Measurements from ENCODE around the gene PTRHD1. TPM values are rescaled to one million over a fixed set of nuclear protein-coding genes. Genes with fewer than 3 reads are reported as not detected.

Gene PTRHD1
- total and polyA plus RNA-seq, 10 of the 15 experiments (the other 5 are each of a cell fraction or from before 2014, with no cell fraction given): 15.9 to 64.2 (median 45.0) TPM

DNA sequence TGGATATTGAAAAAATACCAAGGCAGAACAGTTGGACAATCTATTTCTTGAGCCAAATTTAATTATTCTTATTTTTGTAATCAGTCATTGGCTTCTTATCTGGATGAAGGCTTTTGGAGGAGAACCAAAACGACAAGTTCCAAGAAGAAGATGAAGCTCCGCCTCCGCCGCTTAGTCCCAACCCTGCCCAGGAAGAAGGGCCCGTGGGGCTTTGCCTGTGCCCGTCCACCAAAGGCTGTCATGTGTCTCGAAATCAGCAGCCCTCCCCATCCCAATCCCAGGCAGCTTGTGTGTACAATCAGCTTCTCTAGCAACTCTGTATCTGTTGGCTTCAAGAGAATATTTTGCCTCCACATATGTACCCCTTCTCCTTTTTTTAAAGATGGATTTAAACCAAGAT lies 24.6 kb downstream of the PTRHD1 start:
- no peaks in the 10 kb centered on the region for H4K20me1 ChIP-seq (ENCODE audit: control insufficient read depth, insufficient read depth)
- ChIA-PET POLR2A (interaction anchor here (0.6 kb wide), 1 partner anchor 434 kb away, joined by 3 read pairs; no protein-coding TSS in a partner anchor), RAD21 (ENCODE audit: unreplicated experiment) (interaction anchor here (0.6 kb wide), 1 partner anchor 361 kb away, joined by 5 read pairs; no protein-coding TSS in a partner anchor), SMC1A (ENCODE audit: uncharacterized antibody, unreplicated experiment) (no interaction called here), CTCF (interaction anchor here (0.9 to 2.2 kb wide), 4 partner anchors 11 to 360 kb away, joined by 3 to 6 read pairs (median 3); partner anchors contain the start of genes CENPO and PTRHD1)
- no peak overlapping the region for H2AFZ ChIP-seq (ENCODE audit: control insufficient read depth, low read depth, low read length)
- no peak overlapping the region for H3K9ac ChIP-seq (ENCODE audit: control insufficient read depth, insufficient read depth, low read length)
- no peaks in the 10 kb centered on the region for H3K27me3 ChIP-seq (replicated peaks in 1 of 2; ENCODE audit: control insufficient read depth in 2 of 2, insufficient read depth in 2 of 2, low read length in 1 of 2)
- H3K4me3 ChIP-seq: no peak overlapping the region
- 0 out of 2 replicates have a peak, but pooled peaks cover 6% of the 10 kb centered on the region for H3K4me1 ChIP-seq (ENCODE audit: control insufficient read depth, insufficient read depth, low read length)
- FAIRE-seq: no peak
- 96% methylated on average over 7 of the region's 7 CpGs for WGBS (ENCODE audit: insufficient coverage, insufficient replicate concordance, low lambda C conversion rate, missing lambda C conversion rate)
- H3K79me2 ChIP-seq (ENCODE audit: control insufficient read depth, insufficient read depth, low read length): no peaks in the 10 kb centered on the region
- no TSS peak for BruUV-seq (replicated peaks)
- H3K36me3 ChIP-seq (ENCODE audit: control insufficient read depth in 2 of 2, insufficient read depth in 2 of 2, low read length in 1 of 2): peaks cover 2 to 8% of the 10 kb centered on the region in 2 experiments; a peak in 2 of 4 replicates
- no peak for DNase-seq (ENCODE audit: low read depth, low spot score)
- in situ Hi-C loops (cut with MboI) (no loop called here), intact Hi-C loops (cut with micrococcal nuclease; ENCODE audit: unreplicated experiment) (no loop called here)
- ATAC-seq: no peak
- TF ChIP-seq BRCA1 (IDR thresholded peaks at IDR 0.05; ENCODE audit: low read depth, low read length): no peak
- no peak for TF ChIP-seq POLR2A (IDR thresholded peaks at IDR 0.05; ENCODE audit: low read depth, low read length)
- TF ChIP-seq, protein P1, sequence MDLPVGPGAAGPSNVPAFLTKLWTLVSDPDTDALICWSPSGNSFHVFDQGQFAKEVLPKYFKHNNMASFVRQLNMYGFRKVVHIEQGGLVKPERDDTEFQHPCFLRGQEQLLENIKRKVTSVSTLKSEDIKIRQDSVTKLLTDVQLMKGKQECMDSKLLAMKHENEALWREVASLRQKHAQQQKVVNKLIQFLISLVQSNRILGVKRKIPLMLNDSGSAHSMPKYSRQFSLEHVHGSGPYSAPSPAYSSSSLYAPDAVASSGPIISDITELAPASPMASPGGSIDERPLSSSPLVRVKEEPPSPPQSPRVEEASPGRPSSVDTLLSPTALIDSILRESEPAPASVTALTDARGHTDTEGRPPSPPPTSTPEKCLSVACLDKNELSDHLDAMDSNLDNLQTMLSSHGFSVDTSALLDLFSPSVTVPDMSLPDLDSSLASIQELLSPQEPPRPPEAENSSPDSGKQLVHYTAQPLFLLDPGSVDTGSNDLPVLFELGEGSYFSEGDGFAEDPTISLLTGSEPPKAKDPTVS (IDR thresholded peaks at IDR 0.05; ENCODE audit: low read depth, low read length): no peak
- TF ChIP-seq, protein P2, sequence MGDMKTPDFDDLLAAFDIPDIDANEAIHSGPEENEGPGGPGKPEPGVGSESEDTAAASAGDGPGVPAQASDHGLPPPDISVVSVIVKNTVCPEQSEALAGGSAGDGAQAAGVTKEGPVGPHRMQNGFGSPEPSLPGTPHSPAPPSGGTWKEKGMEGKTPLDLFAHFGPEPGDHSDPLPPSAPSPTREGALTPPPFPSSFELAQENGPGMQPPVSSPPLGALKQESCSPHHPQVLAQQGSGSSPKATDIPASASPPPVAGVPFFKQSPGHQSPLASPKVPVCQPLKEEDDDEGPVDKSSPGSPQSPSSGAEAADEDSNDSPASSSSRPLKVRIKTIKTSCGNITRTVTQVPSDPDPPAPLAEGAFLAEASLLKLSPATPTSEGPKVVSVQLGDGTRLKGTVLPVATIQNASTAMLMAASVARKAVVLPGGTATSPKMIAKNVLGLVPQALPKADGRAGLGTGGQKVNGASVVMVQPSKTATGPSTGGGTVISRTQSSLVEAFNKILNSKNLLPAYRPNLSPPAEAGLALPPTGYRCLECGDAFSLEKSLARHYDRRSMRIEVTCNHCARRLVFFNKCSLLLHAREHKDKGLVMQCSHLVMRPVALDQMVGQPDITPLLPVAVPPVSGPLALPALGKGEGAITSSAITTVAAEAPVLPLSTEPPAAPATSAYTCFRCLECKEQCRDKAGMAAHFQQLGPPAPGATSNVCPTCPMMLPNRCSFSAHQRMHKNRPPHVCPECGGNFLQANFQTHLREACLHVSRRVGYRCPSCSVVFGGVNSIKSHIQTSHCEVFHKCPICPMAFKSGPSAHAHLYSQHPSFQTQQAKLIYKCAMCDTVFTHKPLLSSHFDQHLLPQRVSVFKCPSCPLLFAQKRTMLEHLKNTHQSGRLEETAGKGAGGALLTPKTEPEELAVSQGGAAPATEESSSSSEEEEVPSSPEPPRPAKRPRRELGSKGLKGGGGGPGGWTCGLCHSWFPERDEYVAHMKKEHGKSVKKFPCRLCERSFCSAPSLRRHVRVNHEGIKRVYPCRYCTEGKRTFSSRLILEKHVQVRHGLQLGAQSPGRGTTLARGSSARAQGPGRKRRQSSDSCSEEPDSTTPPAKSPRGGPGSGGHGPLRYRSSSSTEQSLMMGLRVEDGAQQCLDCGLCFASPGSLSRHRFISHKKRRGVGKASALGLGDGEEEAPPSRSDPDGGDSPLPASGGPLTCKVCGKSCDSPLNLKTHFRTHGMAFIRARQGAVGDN (IDR thresholded peaks at IDR 0.05): no peak
- no peak for TF ChIP-seq HCFC1 (IDR thresholded peaks at IDR 0.05; ENCODE audit: low read length)
- TF ChIP-seq RAD21 (IDR thresholded peaks at IDR 0.05; ENCODE audit: insufficient read depth, low read depth, low read length): no peak
- TF ChIP-seq, protein P3, sequence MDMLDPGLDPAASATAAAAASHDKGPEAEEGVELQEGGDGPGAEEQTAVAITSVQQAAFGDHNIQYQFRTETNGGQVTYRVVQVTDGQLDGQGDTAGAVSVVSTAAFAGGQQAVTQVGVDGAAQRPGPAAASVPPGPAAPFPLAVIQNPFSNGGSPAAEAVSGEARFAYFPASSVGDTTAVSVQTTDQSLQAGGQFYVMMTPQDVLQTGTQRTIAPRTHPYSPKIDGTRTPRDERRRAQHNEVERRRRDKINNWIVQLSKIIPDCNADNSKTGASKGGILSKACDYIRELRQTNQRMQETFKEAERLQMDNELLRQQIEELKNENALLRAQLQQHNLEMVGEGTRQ (IDR thresholded peaks at IDR 0.05; ENCODE audit: borderline replicate concordance, low read depth, low read length): no peak
- TF ChIP-seq, protein P4, sequence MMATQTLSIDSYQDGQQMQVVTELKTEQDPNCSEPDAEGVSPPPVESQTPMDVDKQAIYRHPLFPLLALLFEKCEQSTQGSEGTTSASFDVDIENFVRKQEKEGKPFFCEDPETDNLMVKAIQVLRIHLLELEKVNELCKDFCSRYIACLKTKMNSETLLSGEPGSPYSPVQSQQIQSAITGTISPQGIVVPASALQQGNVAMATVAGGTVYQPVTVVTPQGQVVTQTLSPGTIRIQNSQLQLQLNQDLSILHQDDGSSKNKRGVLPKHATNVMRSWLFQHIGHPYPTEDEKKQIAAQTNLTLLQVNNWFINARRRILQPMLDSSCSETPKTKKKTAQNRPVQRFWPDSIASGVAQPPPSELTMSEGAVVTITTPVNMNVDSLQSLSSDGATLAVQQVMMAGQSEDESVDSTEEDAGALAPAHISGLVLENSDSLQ (IDR thresholded peaks at IDR 0.05): no peak
- no peak for TF ChIP-seq MYB (IDR thresholded peaks at IDR 0.05; ENCODE audit: borderline replicate concordance, low read depth, low read length)
- no peaks in the 10 kb centered on the region for H3K9me3 ChIP-seq (replicated peaks; ENCODE audit: control insufficient read depth, insufficient read depth, low read length)
- no peak overlapping the region for H3K4me2 ChIP-seq (ENCODE audit: control insufficient read depth, insufficient read depth)
- H3K27ac ChIP-seq (ENCODE audit: control insufficient read depth, insufficient read depth): no peak overlapping the region
